SK-N-SH (cell line): ENCODE results near the gene SCYGR6.

Source experiments
- CHD2 ChIP-seq: fragments of 150-350 bp; IDR thresholded peaks from 2 replicates; pipeline ENCODE4 v1.6.1; 2018; ENCODE audit warnings: low read length; ENCODE audit not compliant: partially characterized antibody
- CTCF ChIP-seq: fragments of 200-600 bp; sonication (generic); IDR thresholded peaks from 2 replicates; pipeline ENCODE4 v1.6.1; 2017; ENCODE audit warnings: antibody characterized with exemption, mild to moderate bottlenecking, moderate library complexity
- EZH2phosphoT487 ChIP-seq: fragments of 200-600 bp; sonication (generic); IDR thresholded peaks from 2 replicates; pipeline ENCODE4 v1.6.1; 2017; ENCODE audit warnings: low read depth, mixed run types, mild to moderate bottlenecking, antibody characterized with exemption, moderate library complexity, borderline replicate concordance
- MEF2A ChIP-seq: IDR thresholded peaks from 2 replicates; pipeline ENCODE4 v1.4.0; 2012; ENCODE audit warnings: low read depth, borderline replicate concordance
- NRF1 ChIP-seq: IDR thresholded peaks from 2 replicates; pipeline ENCODE4 v1.6.1; 2012; ENCODE audit warnings: low read depth, mild to moderate bottlenecking, low read length
- SIN3A ChIP-seq: IDR thresholded peaks from 2 replicates; pipeline ENCODE4 v1.6.1; 2012; ENCODE audit warnings: low read depth, mild to moderate bottlenecking, low read length, moderate library complexity, borderline replicate concordance
- TF ChIP-seq, protein P1 (sequence below): fragments of 150-350 bp; IDR thresholded peaks from 2 replicates; pipeline ENCODE4 v1.6.1; 2017; ENCODE audit warnings: antibody characterized with exemption, low read length, low read depth, borderline replicate concordance
- TF ChIP-seq, protein P2 (sequence below): IDR thresholded peaks from 2 replicates; pipeline ENCODE4 v1.4.0; 2012; ENCODE audit warnings: low read depth, borderline replicate concordance

DNA sequence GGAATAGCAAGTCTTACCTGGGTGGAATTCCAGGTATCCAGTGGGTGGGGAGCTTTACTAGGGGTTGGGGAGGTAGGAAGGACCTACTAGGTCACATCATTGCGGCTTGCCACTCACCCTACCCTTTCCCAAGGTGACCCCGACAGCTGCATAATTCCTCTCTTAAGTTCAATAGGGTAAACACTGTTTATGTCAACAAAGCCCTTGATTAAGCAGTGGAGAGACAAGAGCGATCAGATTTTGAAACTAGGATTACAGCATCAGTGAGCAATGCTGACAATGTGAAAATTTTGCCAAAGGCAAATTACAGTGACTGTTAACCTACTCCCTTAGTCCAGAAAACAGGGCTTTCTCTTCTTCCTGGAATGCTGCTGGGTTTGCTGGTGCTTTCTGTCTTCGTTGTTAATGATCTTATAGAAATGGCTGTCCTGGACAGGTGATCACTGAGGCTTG is 21.3 kb downstream of the SCYGR6 start:
- TF ChIP-seq CTCF (no peak), EZH2phosphoT487 (no peak), MEF2A (no peak), CHD2 (no peak), NRF1 (no peak), SIN3A (no peak)
- TF ChIP-seq, protein P1, sequence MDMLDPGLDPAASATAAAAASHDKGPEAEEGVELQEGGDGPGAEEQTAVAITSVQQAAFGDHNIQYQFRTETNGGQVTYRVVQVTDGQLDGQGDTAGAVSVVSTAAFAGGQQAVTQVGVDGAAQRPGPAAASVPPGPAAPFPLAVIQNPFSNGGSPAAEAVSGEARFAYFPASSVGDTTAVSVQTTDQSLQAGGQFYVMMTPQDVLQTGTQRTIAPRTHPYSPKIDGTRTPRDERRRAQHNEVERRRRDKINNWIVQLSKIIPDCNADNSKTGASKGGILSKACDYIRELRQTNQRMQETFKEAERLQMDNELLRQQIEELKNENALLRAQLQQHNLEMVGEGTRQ, result no peak
- TF ChIP-seq, protein P2, sequence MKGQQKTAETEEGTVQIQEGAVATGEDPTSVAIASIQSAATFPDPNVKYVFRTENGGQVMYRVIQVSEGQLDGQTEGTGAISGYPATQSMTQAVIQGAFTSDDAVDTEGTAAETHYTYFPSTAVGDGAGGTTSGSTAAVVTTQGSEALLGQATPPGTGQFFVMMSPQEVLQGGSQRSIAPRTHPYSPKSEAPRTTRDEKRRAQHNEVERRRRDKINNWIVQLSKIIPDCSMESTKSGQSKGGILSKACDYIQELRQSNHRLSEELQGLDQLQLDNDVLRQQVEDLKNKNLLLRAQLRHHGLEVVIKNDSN, result no peak
